Measurements from ENCODE around the gene REM1.
"Not testable (repeated sequence)": the region's sequence is repeated elsewhere in the genome, so short reads cannot be mapped to it uniquely, and the experiment has no call there.

The REM1 gene

DNA sequence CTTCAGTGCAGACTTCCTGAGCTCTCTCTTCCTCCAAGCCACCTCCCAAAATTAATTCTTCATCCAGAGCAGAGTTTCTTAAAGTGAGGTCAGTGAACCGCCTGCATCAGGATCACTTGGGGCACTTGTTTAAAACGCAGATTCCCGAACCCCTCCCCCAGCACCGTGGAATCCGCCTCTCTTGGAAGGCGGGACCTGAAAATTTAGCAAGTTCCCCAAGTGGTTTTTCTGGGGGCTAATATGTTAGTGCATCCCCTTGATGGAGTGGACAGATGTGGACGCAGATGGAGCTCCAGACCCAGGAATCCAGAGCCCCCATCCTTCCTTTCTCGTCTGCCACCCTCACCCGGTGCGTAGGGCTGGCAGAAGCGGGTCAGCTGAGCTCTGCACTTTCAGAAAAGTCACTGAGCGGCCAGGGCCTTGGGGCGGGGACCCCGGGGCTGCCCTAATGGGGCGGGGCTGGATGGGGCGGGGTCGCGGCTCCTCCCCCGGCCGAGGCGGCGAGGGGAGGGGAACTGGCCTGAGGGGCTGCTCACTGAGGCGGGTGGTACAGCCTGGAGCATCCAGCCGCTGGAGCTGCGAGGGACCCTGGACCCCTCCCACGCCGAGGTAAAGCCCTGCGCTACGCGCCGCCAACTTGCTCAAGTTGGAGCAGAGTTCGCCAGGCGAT is at the start of gene REM1, which contains the start of gene DEFB124:
Gene REM1, plus strand, starts transcription at position 531 of the 670 bp plus-strand sequence. CDS start 1,158 bp downstream, outside the sequence.
Gene DEFB124, minus strand, starts transcription at position 370 of the 670 bp plus-strand sequence. CDS start 2,114 bp downstream, outside the sequence.
- DNase-seq (ENCODE audit: low read depth, low spot score): no peak

DNA sequence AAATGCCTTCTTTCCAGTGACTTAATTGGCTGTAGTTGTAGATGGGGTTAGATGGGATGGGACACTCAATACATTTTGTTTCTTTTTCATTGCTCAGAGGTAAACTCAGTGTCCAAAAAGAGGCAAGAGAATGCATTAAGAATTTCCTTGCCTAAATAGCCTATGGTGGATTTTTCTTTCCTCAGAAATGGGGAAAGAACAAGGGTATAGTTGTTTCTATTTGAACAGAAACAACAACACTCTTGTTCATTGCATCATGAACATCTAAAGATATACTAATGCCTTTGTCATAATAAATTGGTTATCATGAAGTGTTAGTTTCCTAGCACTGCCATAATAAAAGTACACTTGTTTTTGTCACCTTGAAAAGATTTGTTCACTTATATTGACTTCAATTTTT is 49.3 kb upstream of the REM1 start:
- no peak for DNase-seq (ENCODE audit: low read depth, low spot score)

GRCh38 chr20:31426891-31427551 is 48.1 kb upstream of the REM1 start:
- DNase-seq (ENCODE audit: low read depth, low spot score): not testable (repeated sequence)

DNA sequence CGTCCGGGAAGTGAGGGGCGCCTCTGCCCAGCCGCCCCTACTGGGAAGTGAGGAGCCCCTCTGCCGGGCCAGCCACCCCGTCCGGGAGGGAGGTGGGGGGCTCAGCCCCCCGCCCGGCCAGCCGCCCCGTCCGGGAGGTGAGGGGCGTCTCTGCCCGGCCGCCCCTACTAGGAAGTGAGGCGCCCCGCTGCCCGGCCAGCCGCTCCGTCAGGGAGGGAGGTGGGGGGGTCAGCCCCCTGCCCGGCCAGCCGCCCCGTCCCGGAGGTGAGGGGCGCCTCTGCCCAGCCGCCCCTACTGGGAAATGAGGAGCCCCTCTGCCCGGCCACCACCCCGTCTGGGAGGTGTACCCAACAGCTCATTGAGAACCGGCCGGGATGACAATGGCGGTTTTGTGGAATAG is 47.5 kb upstream of the REM1 start:
- not testable (repeated sequence) for DNase-seq (ENCODE audit: low read depth, low spot score)

GRCh38 chr20:31430568-31431115 is 44.4 kb upstream of the REM1 start:
- DNase-seq (ENCODE audit: low read depth, low spot score): no peak

GRCh38 chr20:31440012-31440659 is 35.0 kb upstream of the REM1 start, which contains the start of gene DEFB123:
Gene DEFB123, plus strand, starts transcription at chr20:31440632. Its CDS starts 67 bp downstream, at chr20:31440699.
- no peak for DNase-seq (ENCODE audit: low read depth, low spot score)

GRCh38 chr20:31446084-31446819 is 28.8 kb upstream of the REM1 start:
- DNase-seq (ENCODE audit: low read depth, low spot score): no peak

DNA sequence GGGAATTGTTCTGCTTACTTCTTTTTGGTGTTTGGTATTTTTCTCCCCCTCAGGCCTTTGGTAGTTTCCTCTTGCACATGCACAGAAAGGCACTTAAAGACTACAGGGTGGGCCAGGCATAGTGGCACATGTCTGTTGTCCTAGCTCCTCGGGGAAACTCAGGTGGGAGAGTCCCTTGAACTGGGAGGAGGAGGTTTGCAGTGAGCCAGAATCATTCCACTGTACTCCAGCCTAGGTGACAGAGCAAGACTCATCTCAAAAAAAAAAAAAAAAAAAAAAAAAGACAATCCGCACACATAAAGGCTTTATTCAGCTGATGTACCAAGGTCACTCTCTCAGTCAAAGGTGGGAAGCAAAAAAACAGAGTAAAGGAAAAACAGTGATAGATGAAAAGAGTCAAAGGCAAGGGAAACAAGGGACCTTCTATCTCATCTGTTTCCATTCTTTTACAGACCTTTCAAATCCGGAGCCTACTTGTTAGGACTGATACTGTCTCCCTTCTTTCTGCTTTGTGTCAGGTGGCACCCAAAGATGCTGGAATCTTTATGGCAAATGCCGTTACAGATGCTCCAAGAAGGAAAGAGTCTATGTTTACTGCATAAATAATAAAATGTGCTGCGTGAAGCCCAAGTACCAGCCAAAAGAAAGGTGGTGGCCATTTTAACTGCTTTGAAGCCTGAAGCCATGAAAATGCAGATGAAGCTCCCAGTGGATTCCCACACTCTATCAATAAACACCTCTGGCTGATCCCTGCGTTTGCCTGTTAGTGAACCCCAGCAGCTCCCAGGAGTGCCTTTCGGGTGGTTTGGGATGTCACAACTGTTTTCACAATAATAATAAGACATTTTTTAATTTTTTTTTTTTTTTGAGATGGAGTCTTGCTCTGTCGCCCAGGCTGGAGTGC is 25.3 kb upstream of the REM1 start:
- DNase-seq (ENCODE audit: low read depth, low spot score): no peak

GRCh38 chr20:31452575-31452974 is 22.5 kb upstream of the REM1 start:
- no peak for DNase-seq (ENCODE audit: low read depth, low spot score)

DNA sequence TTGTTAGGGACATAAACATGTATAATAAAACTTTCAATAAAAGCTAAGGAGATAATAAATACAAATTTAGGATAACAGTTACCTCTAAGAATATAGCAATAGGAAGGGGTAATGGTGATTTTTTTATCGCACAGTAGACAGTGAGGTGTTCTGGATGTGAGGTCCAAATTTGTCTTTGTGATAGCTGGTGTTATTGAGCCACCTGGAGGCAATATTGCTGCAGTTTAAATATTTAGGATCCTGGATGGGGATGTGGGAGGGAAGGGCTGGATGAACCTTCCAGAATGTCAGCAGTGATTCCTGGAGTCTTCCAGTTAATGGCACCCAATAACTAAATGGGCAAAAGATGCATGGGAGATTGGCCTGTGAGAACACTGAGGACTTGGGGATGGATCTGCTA is 20.7 kb upstream of the REM1 start:
- DNase-seq (ENCODE audit: low read depth, low spot score): no peak

- not testable (repeated sequence) for DNase-seq (ENCODE audit: low read depth, low spot score)
Observed at GRCh38 chr20:31470946-31471345, 4.1 kb upstream of the REM1 start.

- no peak for DNase-seq (ENCODE audit: low read depth, low spot score)
Observed at GRCh38 chr20:31472395-31473330, 2.4 kb upstream of the REM1 start.

GRCh38 chr20:31473331-31474096 is 1.6 kb upstream of the REM1 start:
- no peak for DNase-seq (ENCODE audit: low read depth, low spot score)

DNA sequence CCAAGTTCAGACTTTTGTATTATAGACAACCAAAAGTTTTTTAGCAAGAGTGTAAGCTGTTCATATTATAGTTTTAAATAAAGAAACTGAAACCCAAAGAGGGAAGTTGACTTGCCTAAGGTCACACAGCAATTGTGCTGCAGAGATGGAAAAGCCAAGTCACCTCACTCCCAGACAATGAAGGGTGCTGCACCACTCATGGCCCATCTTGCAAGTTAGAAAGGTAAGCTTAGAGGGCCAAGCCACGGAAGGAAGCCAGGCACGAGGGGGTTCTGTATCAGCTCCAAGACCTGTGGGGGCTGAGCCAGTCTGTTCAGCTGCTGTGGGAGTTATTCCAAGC is 1.0 kb upstream of the REM1 start:
- DNase-seq (ENCODE audit: low read depth, low spot score): no peak

DNA sequence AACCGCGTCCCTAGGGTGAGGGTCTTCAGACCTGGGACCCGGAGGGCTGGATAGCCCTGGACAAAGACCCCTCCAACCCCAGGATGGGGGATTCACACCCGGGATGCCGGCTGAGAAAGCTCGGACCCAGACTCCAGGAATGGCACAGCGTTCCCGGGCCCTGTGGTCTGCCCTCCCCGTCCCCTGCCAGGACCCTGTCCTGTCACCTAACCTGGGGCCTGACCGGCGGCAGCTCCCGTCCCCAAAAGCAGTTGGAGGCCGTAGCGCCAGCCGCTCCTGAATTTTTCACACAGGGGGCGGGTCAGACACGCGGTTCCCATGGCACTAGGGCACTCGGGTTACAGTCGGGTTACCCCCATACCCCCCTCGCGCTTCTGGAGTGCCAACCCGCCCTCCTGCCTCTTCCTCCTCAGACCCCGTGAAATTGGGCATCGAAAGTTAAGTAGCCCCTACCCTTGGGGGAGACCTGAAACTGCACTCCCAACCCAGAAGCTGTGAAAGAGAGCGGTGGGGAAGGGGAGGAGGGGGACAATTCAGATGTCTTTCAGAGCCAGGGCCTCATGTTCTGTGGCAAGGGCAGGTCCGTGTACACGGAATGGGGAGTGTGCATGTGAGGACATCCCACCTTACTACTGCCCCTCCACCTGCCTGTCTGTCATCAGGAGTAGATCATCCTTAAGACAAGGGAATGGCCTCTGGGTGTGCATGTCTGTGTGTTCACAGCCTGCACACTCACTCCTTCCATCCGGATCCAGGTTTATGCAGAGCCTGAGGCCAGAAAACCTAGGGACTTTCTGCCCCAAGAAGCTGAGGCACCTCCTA is 595 bp downstream of the REM1 start:
- no peak for DNase-seq (ENCODE audit: low read depth, low spot score)

GRCh38 chr20:31476294-31476585 is 1.2 kb downstream of the REM1 start:
- no peak for DNase-seq (ENCODE audit: low read depth, low spot score)

DNA sequence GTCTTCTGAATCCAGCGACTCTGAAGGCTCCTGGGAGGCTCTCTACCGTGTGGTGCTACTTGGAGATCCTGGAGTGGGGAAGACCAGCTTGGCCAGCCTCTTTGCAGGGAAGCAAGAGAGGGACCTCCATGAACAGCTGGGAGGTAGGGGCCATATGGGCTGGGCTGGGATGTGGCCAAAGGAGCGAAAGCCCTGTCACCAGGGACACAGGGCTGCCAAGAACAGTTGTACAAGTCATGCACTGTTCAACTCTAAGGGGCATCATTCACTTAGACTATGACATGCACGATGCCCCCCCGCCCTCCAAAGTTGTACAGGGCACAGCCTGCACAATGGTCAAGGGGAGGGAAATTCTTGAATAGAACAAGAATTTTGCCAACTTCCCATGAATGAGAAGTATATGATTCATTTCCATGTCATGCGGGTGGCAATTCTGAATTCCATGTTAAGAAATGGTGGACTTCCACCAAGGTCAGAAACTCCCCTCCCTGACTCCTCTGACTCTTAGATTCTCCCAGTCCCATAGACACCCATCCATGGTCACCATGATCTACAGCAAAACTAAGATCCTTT is 1.6 kb downstream of the REM1 start:
- DNase-seq (ENCODE audit: low read depth, low spot score): no peak

GRCh38 chr20:31484001-31484400 is 8.9 kb downstream of the REM1 start:
- no peak for DNase-seq (ENCODE audit: low read depth, low spot score)

All from brain pericyte (primary cell).